K562 (cell line): ENCODE data around the gene MAP3K14. TPM values are rescaled to one million over a fixed set of nuclear protein-coding genes. Genes with fewer than 3 reads are reported as not detected.
A peak's percentile ranks its signal among the peaks of the same experiment; 100 is the strongest.

Experiments
- ATAC-seq: fragments of 200-7000 bp; cut with Tn5 transposase; 3 replicates; pipeline ENCODE4 v1.9.1; 2020; ENCODE audit warnings: moderate library complexity
- BruUV-seq: library from RNA; stranded (reverse); fragments of 400-500 nt; replicated peaks from 2 replicates; lab custom pipeline; 2021; lab: Mats Ljungman, UMichigan
- CTCF ChIA-PET: fragments of 300-600 bp; formaldehyde crosslinking; extraction: SDS; loops from one replicate; lab custom pipeline; 2021; ENCODE audit warnings: low intra/inter-chr PET ratio; lab: Yijun Ruan, JAX
- POLR2A ChIA-PET: fragments of 300-600, 350-650 bp; sonication (Branson Sonifier 250); formaldehyde crosslinking; extraction: SDS; loops from one replicate; lab custom pipeline; 2021; ENCODE audit warnings: antibody characterized with exemption, inconsistent platforms; lab: Yijun Ruan, JAX
- DNase-seq, 4 experiments: peaks; one replicate each; pipeline versions ENCODE4 v3.0.0 to v3.0.0-alpha.2; 2011 to 2018; ENCODE audit warnings: low spot score in 3 of 4, mixed read lengths in 3 of 4; ENCODE audit errors: extremely low read depth in 1 of 4
- FAIRE-seq: peaks from 2 replicates; lab custom pipeline; 2011; peaks lifted over from hg19 to GRCh38; lab: Jason Lieb, UNC
- H2AFZ ChIP-seq: 2 replicates; pipeline ENCODE4 v1.6.0; 2011; ENCODE audit warnings: low read depth, low read length, control low read depth, inconsistent platforms
- H3K27ac ChIP-seq: fragments of 200-600 bp; 3 replicates; pipeline ENCODE4 v1.8.0; 2011; ENCODE audit warnings: low read depth, mild to moderate bottlenecking, control low read depth, inconsistent platforms, low read length, moderate library complexity, mixed read lengths; ENCODE audit errors: extremely low read depth
- H3K27me3 ChIP-seq, 2 experiments: fragments of 300-600 bp in 1 of 2; 2 replicates in 1 of 2; 3 replicates in 1 of 2; pipeline versions ENCODE4 v1.6.0 to v1.8.0; 2011; ENCODE audit warnings: inconsistent platforms in 2 of 2, low read length in 2 of 2, mild to moderate bottlenecking in 1 of 2, mixed read lengths in 1 of 2, moderate library complexity in 1 of 2; ENCODE audit not compliant: control insufficient read depth in 2 of 2, insufficient read depth in 2 of 2
- H3K36me3 ChIP-seq: fragments of 300-600 bp; 3 replicates; pipeline ENCODE4 v1.8.0; 2011; ENCODE audit warnings: mild to moderate bottlenecking, low read length, inconsistent platforms; ENCODE audit not compliant: control insufficient read depth, insufficient read depth
- H3K4me1 ChIP-seq, 2 experiments: fragments of 200-600 bp in 1 of 2; replicated peaks in 1 of 2; 2 replicates in 1 of 2; 3 replicates in 1 of 2; pipeline versions ENCODE4 v1.5.1 to v1.8.0; 2011; ENCODE audit warnings: inconsistent platforms in 2 of 2, low read length in 2 of 2, mild to moderate bottlenecking in 1 of 2, mixed read lengths in 1 of 2, moderate library complexity in 1 of 2; ENCODE audit not compliant: control insufficient read depth in 2 of 2, insufficient read depth in 2 of 2
- H3K4me2 ChIP-seq: 2 replicates; pipeline ENCODE4 v1.6.1; 2011; ENCODE audit warnings: low read length, control low read depth, inconsistent platforms, mixed read lengths; ENCODE audit not compliant: insufficient read depth
- H3K4me3 ChIP-seq: fragments of 200-600 bp; sonication (generic), shearing (Covaris generic); 2 replicates; pipeline ENCODE4 v1.5.1; 2016; ENCODE audit warnings: control low read depth, inconsistent platforms
- H3K79me2 ChIP-seq: fragments of 200-600 bp; 3 replicates; pipeline ENCODE4 v1.8.0; 2011; ENCODE audit warnings: low read length, inconsistent platforms; ENCODE audit not compliant: control insufficient read depth, insufficient read depth
- H3K9ac ChIP-seq, 2 experiments: 2 replicates each; pipeline versions ENCODE4 v1.6.0 to v1.6.1; 2011; ENCODE audit warnings: low read depth in 2 of 2, low read length in 2 of 2, control low read depth in 1 of 2, inconsistent platforms in 1 of 2, mild to moderate bottlenecking in 1 of 2, mixed read lengths in 1 of 2; ENCODE audit not compliant: insufficient read depth in 1 of 2
- H3K9me1 ChIP-seq: one replicate; pipeline ENCODE4 v1.6.0; 2011; ENCODE audit warnings: inconsistent platforms, mild to moderate bottlenecking, low read length, moderate library complexity; ENCODE audit not compliant: control insufficient read depth, insufficient read depth
- H3K9me3 ChIP-seq: replicated peaks from 2 replicates; pipeline ENCODE4 v1.5.1; 2011; ENCODE audit warnings: low read depth, low read length, inconsistent platforms; ENCODE audit not compliant: control insufficient read depth, insufficient read depth
- H4K20me1 ChIP-seq: replicated peaks from 2 replicates; pipeline ENCODE4 v1.6.1; 2011; ENCODE audit warnings: low read length, inconsistent platforms, mixed read lengths; ENCODE audit not compliant: control insufficient read depth, insufficient read depth
- BDP1 ChIP-seq: IDR thresholded peaks from 3 replicates; pipeline ENCODE4 v1.6.1; 2011; ENCODE audit not compliant: insufficient read length, insufficient read depth
- BRD4 ChIP-seq: fragments of 200-600 bp; sonication (generic); IDR thresholded peaks from 2 replicates; pipeline ENCODE4 v1.6.1; 2017; ENCODE audit warnings: inconsistent platforms
- CLOCK ChIP-seq: fragments of 250-450 bp; sonication (Bioruptor Pico); IDR thresholded peaks from 2 replicates; pipeline ENCODE4 v1.4.0; 2020; ENCODE audit warnings: mild to moderate bottlenecking, moderate library complexity, borderline replicate concordance
- FOXA1 ChIP-seq: fragments of 450-650 bp; IDR thresholded peaks from 2 replicates; pipeline ENCODE4 v1.6.1; 2016; ENCODE audit warnings: mild to moderate bottlenecking, borderline replicate concordance
- KAT8 ChIP-seq: fragments of 450-650 bp; IDR thresholded peaks from 2 replicates; pipeline ENCODE4 v1.6.1; 2016; ENCODE audit warnings: low read depth, mild to moderate bottlenecking
- MCM7 ChIP-seq, 2 experiments: fragments of 450-650 bp; IDR thresholded peaks; 2 replicates each; pipeline ENCODE4 v1.6.1; 2016 to 2018
- RFX1 ChIP-seq: fragments of 450-650 bp; IDR thresholded peaks from 2 replicates; pipeline ENCODE4 v1.6.1; 2016; ENCODE audit warnings: mild to moderate bottlenecking, moderate library complexity
- SAP30 ChIP-seq: fragments of 200-600 bp; sonication (generic); IDR thresholded peaks from 2 replicates; pipeline ENCODE4 v1.6.1; 2012; ENCODE audit warnings: borderline replicate concordance, low read depth, mild to moderate bottlenecking, moderate library complexity, low read length, control low read depth, inconsistent platforms; ENCODE audit not compliant: insufficient read depth, poor library complexity, severe bottlenecking
- SREBF2 ChIP-seq: sonication (generic); formaldehyde crosslinking; IDR thresholded peaks from 2 replicates; pipeline ENCODE4 v1.4.0; 2020; ENCODE audit warnings: mild to moderate bottlenecking, missing genetic modification reagents
- TEAD4 ChIP-seq, 2 experiments: sonication (generic) in 1 of 2; formaldehyde crosslinking in 1 of 2; IDR thresholded peaks; 2 replicates each; pipeline versions ENCODE4 v1.6.1 to v1.8.0; 2012 to 2022; ENCODE audit warnings: borderline replicate concordance in 1 of 2, inconsistent platforms in 1 of 2, low read length in 1 of 2, mild to moderate bottlenecking in 1 of 2, missing genetic modification reagents in 1 of 2
- ZNF124 ChIP-seq: sonication (generic); formaldehyde crosslinking; IDR thresholded peaks from 2 replicates; pipeline ENCODE4 v1.8.1; 2022; ENCODE audit warnings: missing genetic modification reagents
- ZNF146 ChIP-seq: IDR thresholded peaks from one replicate; pipeline ENCODE4 v1.6.1; 2018; ENCODE audit warnings: missing compliant biosample characterization; ENCODE audit not compliant: unreplicated experiment
- WGBS: fragments of 100-300 bp; shearing (Covaris generic); methylation state at CpG from one replicate; pipeline ENCODE4 v1.1.6; 2016; ENCODE audit warnings: low coverage, mixed read lengths; ENCODE audit not compliant: insufficient coverage; ENCODE audit errors: missing lambda C conversion rate; 5-methylcytosine and 5-hydroxymethylcytosine counted together
- in situ Hi-C: fragments of 300-500 bp; cut with MboI; formaldehyde crosslinking; loops from 4 replicates; pipeline ENCODE4 v1.15.0; 2018; ENCODE audit warnings: inconsistent platforms, mixed read lengths
- intact Hi-C: fragments of 100-400 bp; cut with micrococcal nuclease; formaldehyde crosslinking; loops from 2 replicates; pipeline ENCODE4 v1.14.2; 2022
- polyA plus RNA-seq, 8 experiments: library from polyadenylated mRNA; depleted of rRNA in 4 of 8; stranded (reverse) in 5 of 8; unstranded in 3 of 8; fragments of >200 nt; fragmentation: Nextera tagmentation in 2 of 8; fragmentation: Illumina TruSeq in 1 of 8; extraction: Ambion mirVana in 2 of 8; extraction: Trizol in 1 of 8; gene quantifications; 2 replicates each; pipeline versions ENCODE4 v1.2.1 to v1.2.3, GENCODE V29; 2011 to 2014; ENCODE audit warnings: inconsistent platforms in 1 of 8, missing spikeins in 1 of 8
- total RNA-seq, 7 experiments: library from RNA; depleted of rRNA in 6 of 7; stranded (reverse); fragments of >200 nt in 6 of 7; fragmentation: Illumina TruSeq in 2 of 7; extraction: Trizol in 2 of 7; gene quantifications; 2 replicates each; pipeline versions ENCODE4 v1.2.1 to v1.2.3, GENCODE V29; 2011 to 2021; ENCODE audit warnings: low replicate concordance in 1 of 7

The MAP3K14 gene
- total and polyA plus RNA-seq, 9 of the 15 experiments (the other 6 are each of a cell fraction or from before 2014, with no cell fraction given): 0.45 to 8.7 (median 3.2) TPM

GRCh38 chr17:45287526-45288500 is 29.0 kb downstream of the MAP3K14 start:
- CTCF ChIA-PET: no interaction called here

GRCh38 chr17:45286286-45286685 is 30.5 kb downstream of the MAP3K14 start:
- no peak for ATAC-seq
- no peak overlapping the region for H2AFZ ChIP-seq
- H4K20me1 ChIP-seq: peaks cover 3% of the 10 kb centered on the region
- no peaks in the 10 kb centered on the region for H3K27me3 ChIP-seq
- H3K4me3 ChIP-seq: no peak overlapping the region
- in situ Hi-C loops: no loop called here
- intact Hi-C loops: no loop called here
- H3K79me2 ChIP-seq: no peaks in the 10 kb centered on the region
- H3K36me3 ChIP-seq: peaks cover 82% of the 10 kb centered on the region; the same call in 2 of the 3 replicates
- FAIRE-seq: no peak
- ChIA-PET POLR2A (interaction anchor here (1.1 to 2.7 kb wide), 2 partner anchors 8 to 11 kb away, joined by 3 to 13 read pairs; no protein-coding TSS in a partner anchor), CTCF (no interaction called here)
- H3K27ac ChIP-seq: no peak overlapping the region
- H3K9me3 ChIP-seq: no peaks in the 10 kb centered on the region
- no peak overlapping the region for H3K9ac ChIP-seq
- no peak for DNase-seq
- H3K4me2 ChIP-seq: no peak overlapping the region
- 85% methylated on average over 5 of the region's 5 CpGs for WGBS
- no TSS peak for BruUV-seq
- H3K9me1 ChIP-seq: no peaks in the 10 kb centered on the region
- H3K4me1 ChIP-seq: peaks cover 0 to 7% of the 10 kb centered on the region in 2 experiments; a peak in 1 of 5 replicates
- no peak for TF ChIP-seq FOXA1
- no peak for TF ChIP-seq SREBF2 (CRISPR knock-in tag)
- no peak for TF ChIP-seq BRD4
- TF ChIP-seq ZNF146 (CRISPR knock-in tag): no peak
- TF ChIP-seq ZNF124 (CRISPR knock-in tag): no peak
- TF ChIP-seq MCM7 (IDR thresholded peaks at IDR 0.05): no peak
- no peak for TF ChIP-seq CLOCK (CRISPR knock-in tag)
- TF ChIP-seq TEAD4 (IDR thresholded peaks at IDR 0.05; ENCODE audit: low read length): no peak
- no peak for TF ChIP-seq TEAD4 (CRISPR knock-in tag; IDR thresholded peaks at IDR 0.05; ENCODE audit: borderline replicate concordance)
- TF ChIP-seq BDP1: no peak
- no peak for TF ChIP-seq SAP30

More at GRCh38 chr17:45287526-45288500, 29.0 kb downstream of the MAP3K14 start:
- FAIRE-seq (no peak), DNase-seq (peak in 2 of 4 experiments; percentile 30 to 37), ATAC-seq (no peak)
- POLR2A ChIA-PET: interaction anchor here (0.6 to 2.7 kb wide), 8 partner anchors 8 to 553 kb away, joined by 3 to 13 read pairs (median 4); no protein-coding TSS in a partner anchor
- Histone ChIP-seq H3K79me2 (peaks cover under 1% of the 10 kb centered on the region; the same call in 1 of the 3 replicates), H3K27me3 (no peaks in the 10 kb centered on the region), H3K9ac (peak overlapping the region in 1 of 2 experiments; percentile 33; a peak in 1 of 4 replicates), H3K4me1 (peaks cover 0 to 7% of the 10 kb centered on the region in 2 experiments; a peak in 1 of 5 replicates), H3K4me2 (no peak overlapping the region), H3K9me3 (no peaks in the 10 kb centered on the region), H3K4me3 (no peak overlapping the region), H3K9me1 (no peaks in the 10 kb centered on the region), H2AFZ (no peak overlapping the region), H3K36me3 (peaks cover 77% of the 10 kb centered on the region; the same call in 2 of the 3 replicates), H3K27ac (no peak overlapping the region), H4K20me1 (peaks cover 10% of the 10 kb centered on the region)
- in situ Hi-C loops: no loop called here
- TF ChIP-seq KAT8 (no peak), RFX1 (peak; percentile 41)
- BruUV-seq: no TSS peak
- WGBS: 78% methylated on average over 9 of the region's 10 CpGs
- intact Hi-C loops: no loop called here
